ENCODE data around the gene PRSS12. TPM values are rescaled to one million over a fixed set of nuclear protein-coding genes. Genes with fewer than 3 reads are reported as not detected.

Gene PRSS12
- total RNA-seq, 1 experiment from 2014 or later: 0.23 TPM

DNA sequence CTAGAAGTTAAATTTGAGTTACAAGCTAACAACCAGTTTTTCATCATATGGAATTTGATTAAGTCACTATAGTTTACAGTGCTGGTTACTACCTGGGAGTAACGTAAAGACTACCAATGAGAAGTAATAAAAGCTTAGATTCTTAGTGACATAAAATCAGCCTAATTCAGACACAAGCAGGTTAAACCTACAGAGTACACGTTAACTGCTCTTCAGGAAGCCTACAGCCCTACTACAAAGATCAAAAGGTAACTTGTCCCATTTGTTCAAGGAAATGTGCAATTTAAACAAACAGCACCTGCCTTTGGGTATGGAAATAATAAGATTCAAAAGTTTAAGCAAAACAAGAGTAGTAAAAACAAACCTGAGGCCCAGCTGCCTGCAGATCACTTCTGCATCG lies 21.5 kb downstream of the PRSS12 start:
- CTCF ChIA-PET: no interaction called here
- Histone ChIP-seq H3K36me3 (ENCODE audit: control insufficient read depth, insufficient read depth, low read length) (no peaks in the 10 kb centered on the region), H3K4me3 (ENCODE audit: low read depth in 2 of 2, low read length in 2 of 2) (no peak overlapping the region), H3K27me3 (ENCODE audit: control insufficient read depth, insufficient read depth, low read length) (no peaks in the 10 kb centered on the region), H3K9me3 (ENCODE audit: control insufficient read depth, insufficient read depth, low read depth, low read length) (no peaks in the 10 kb centered on the region), H3K4me1 (ENCODE audit: control insufficient read depth, insufficient read depth, low read length) (no peaks in the 10 kb centered on the region), H3K27ac (ENCODE audit: low read length) (no peak overlapping the region)
- DNase-seq (ENCODE audit: low read depth, low spot score) (no peak), ATAC-seq (no peak)
- POLR2A ChIA-PET: no interaction called here
- TF ChIP-seq, protein P1, sequence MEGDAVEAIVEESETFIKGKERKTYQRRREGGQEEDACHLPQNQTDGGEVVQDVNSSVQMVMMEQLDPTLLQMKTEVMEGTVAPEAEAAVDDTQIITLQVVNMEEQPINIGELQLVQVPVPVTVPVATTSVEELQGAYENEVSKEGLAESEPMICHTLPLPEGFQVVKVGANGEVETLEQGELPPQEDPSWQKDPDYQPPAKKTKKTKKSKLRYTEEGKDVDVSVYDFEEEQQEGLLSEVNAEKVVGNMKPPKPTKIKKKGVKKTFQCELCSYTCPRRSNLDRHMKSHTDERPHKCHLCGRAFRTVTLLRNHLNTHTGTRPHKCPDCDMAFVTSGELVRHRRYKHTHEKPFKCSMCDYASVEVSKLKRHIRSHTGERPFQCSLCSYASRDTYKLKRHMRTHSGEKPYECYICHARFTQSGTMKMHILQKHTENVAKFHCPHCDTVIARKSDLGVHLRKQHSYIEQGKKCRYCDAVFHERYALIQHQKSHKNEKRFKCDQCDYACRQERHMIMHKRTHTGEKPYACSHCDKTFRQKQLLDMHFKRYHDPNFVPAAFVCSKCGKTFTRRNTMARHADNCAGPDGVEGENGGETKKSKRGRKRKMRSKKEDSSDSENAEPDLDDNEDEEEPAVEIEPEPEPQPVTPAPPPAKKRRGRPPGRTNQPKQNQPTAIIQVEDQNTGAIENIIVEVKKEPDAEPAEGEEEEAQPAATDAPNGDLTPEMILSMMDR (IDR thresholded peaks at IDR 0.05): no peak
- TF ChIP-seq TCF7L2 (IDR thresholded peaks at IDR 0.05; ENCODE audit: low read depth, low read length) (no peak), SIN3A (IDR thresholded peaks at IDR 0.05; ENCODE audit: borderline replicate concordance, insufficient read depth, low read depth, low read length) (no peak), POLR2AphosphoS5 (IDR thresholded peaks at IDR 0.05; ENCODE audit: low read depth, low read length) (no peak)
- TF ChIP-seq, protein P2, sequence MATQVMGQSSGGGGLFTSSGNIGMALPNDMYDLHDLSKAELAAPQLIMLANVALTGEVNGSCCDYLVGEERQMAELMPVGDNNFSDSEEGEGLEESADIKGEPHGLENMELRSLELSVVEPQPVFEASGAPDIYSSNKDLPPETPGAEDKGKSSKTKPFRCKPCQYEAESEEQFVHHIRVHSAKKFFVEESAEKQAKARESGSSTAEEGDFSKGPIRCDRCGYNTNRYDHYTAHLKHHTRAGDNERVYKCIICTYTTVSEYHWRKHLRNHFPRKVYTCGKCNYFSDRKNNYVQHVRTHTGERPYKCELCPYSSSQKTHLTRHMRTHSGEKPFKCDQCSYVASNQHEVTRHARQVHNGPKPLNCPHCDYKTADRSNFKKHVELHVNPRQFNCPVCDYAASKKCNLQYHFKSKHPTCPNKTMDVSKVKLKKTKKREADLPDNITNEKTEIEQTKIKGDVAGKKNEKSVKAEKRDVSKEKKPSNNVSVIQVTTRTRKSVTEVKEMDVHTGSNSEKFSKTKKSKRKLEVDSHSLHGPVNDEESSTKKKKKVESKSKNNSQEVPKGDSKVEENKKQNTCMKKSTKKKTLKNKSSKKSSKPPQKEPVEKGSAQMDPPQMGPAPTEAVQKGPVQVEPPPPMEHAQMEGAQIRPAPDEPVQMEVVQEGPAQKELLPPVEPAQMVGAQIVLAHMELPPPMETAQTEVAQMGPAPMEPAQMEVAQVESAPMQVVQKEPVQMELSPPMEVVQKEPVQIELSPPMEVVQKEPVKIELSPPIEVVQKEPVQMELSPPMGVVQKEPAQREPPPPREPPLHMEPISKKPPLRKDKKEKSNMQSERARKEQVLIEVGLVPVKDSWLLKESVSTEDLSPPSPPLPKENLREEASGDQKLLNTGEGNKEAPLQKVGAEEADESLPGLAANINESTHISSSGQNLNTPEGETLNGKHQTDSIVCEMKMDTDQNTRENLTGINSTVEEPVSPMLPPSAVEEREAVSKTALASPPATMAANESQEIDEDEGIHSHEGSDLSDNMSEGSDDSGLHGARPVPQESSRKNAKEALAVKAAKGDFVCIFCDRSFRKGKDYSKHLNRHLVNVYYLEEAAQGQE (IDR thresholded peaks at IDR 0.05; ENCODE audit: insufficient read depth in 1 of 2, low read depth in 2 of 2, low read length in 1 of 2): no peak
- no TSS peak for BruUV-seq (replicated peaks)
- intact Hi-C loops (cut with micrococcal nuclease; ENCODE audit: unreplicated experiment): no loop called here
- in situ Hi-C loops (cut with HindIII; ENCODE audit: low pct_unique_long_range_greater_than_20kb, low sequenced_read_pairs): no loop called here

DNA sequence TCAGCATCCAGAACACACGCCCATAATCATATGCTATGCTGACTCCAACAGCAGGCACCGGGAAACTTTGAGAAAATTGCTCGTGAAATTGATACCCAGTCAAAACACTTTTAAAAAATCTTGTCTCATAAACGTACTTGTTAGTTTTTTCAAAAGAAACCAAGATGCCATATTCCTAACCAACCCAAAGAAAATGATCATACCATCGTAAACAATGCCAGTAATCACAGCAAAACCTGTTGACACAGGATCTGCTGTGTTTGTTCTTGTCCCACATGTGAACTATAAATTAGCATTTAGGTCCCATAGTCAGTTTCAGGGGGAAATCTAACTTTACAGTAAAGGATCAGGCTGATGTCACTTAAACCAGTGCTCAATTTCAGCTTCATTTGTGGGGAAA lies 23.0 kb downstream of the PRSS12 start:
- no peak for TF ChIP-seq POLR2AphosphoS5 (IDR thresholded peaks at IDR 0.05; ENCODE audit: low read depth, low read length)
- TF ChIP-seq, protein P1 (IDR thresholded peaks at IDR 0.05): no peak
- TF ChIP-seq SIN3A (IDR thresholded peaks at IDR 0.05; ENCODE audit: borderline replicate concordance, insufficient read depth, low read depth, low read length): no peak
- TF ChIP-seq TCF7L2 (IDR thresholded peaks at IDR 0.05; ENCODE audit: low read depth, low read length): no peak
- TF ChIP-seq, protein P2 (IDR thresholded peaks at IDR 0.05; ENCODE audit: insufficient read depth in 1 of 2, low read depth in 2 of 2, low read length in 1 of 2): no peak
- Histone ChIP-seq H3K4me3 (ENCODE audit: low read depth in 2 of 2, low read length in 2 of 2) (no peak overlapping the region), H3K27ac (ENCODE audit: low read length) (no peak overlapping the region), H3K9me3 (ENCODE audit: control insufficient read depth, insufficient read depth, low read depth, low read length) (no peaks in the 10 kb centered on the region), H3K36me3 (ENCODE audit: control insufficient read depth, insufficient read depth, low read length) (no peaks in the 10 kb centered on the region), H3K27me3 (ENCODE audit: control insufficient read depth, insufficient read depth, low read length) (no peaks in the 10 kb centered on the region), H3K4me1 (ENCODE audit: control insufficient read depth, insufficient read depth, low read length) (no peaks in the 10 kb centered on the region)
- CTCF ChIA-PET: no interaction called here
- intact Hi-C loops (cut with micrococcal nuclease; ENCODE audit: unreplicated experiment) (no loop called here), in situ Hi-C loops (cut with HindIII; ENCODE audit: low pct_unique_long_range_greater_than_20kb, low sequenced_read_pairs) (no loop called here)
- no peak for DNase-seq (ENCODE audit: low read depth, low spot score)
- no TSS peak for BruUV-seq (replicated peaks)
- POLR2A ChIA-PET: no interaction called here
- no peak for ATAC-seq
